Endothelial cell of umbilical vein (primary cell): ENCODE data around the gene VSX1. TPM values are rescaled to one million over a fixed set of nuclear protein-coding genes. Genes with fewer than 3 reads are reported as not detected.

Source experiments
- BruUV-seq: library from RNA; stranded (reverse); fragments of 400-500 nt; replicated peaks from 2 replicates; lab custom pipeline; 2021; lab: Mats Ljungman, UMichigan
- CTCF ChIA-PET: fragments of 300-600, 350-600 bp; sonication (Branson Sonifier 250); formaldehyde crosslinking; loops from one replicate; lab custom pipeline; 2021; ENCODE audit warnings: antibody characterized with exemption, inconsistent platforms; lab: Charles Lee
- POLR2A ChIA-PET: fragments of 300-600, 350-600 bp; sonication (Branson Sonifier 250); formaldehyde crosslinking; loops from one replicate; lab custom pipeline; 2021; ENCODE audit warnings: antibody characterized with exemption, inconsistent platforms; lab: Charles Lee
- DNase-seq: peaks from one replicate; pipeline ENCODE4 v3.0.0-alpha.2; 2011; ENCODE audit warnings: low read depth, low spot score
- FAIRE-seq: peaks from 2 replicates; lab custom pipeline; 2011; peaks lifted over from hg19 to GRCh38; lab: Jason Lieb, UNC
- H2AFZ ChIP-seq: 2 replicates; pipeline ENCODE4 v1.6.0; 2012; ENCODE audit warnings: low read depth, low read length, control low read depth, inconsistent platforms
- H3K27ac ChIP-seq: 2 replicates; pipeline ENCODE4 v1.5.1; 2011; ENCODE audit warnings: low read depth, mild to moderate bottlenecking, control low read depth, low read length, moderate library complexity; ENCODE audit not compliant: insufficient read depth
- H3K27me3 ChIP-seq, 2 experiments: 2 replicates each; pipeline versions ENCODE4 v1.6.0 to v1.6.1; 2011; ENCODE audit warnings: low read length in 2 of 2, mixed read lengths in 1 of 2; ENCODE audit not compliant: control insufficient read depth in 2 of 2, insufficient read depth in 2 of 2
- H3K36me3 ChIP-seq, 2 experiments: 2 replicates in 1 of 2; 3 replicates in 1 of 2; pipeline ENCODE4 v1.5.1; 2011; ENCODE audit warnings: low read length in 2 of 2, mild to moderate bottlenecking in 1 of 2, moderate library complexity in 1 of 2; ENCODE audit not compliant: control insufficient read depth in 2 of 2, insufficient read depth in 2 of 2; ENCODE audit errors: extremely low read depth in 1 of 2
- H3K4me1 ChIP-seq: 3 replicates; pipeline ENCODE4 v1.5.1; 2011; ENCODE audit warnings: mild to moderate bottlenecking, low read length; ENCODE audit not compliant: control insufficient read depth, insufficient read depth; ENCODE audit errors: extremely low read depth
- H3K4me2 ChIP-seq: 2 replicates; pipeline ENCODE4 v1.6.1; 2011; ENCODE audit warnings: low read length, control low read depth, mixed read lengths; ENCODE audit not compliant: insufficient read depth
- H3K4me3 ChIP-seq, 3 experiments: fragments of 200-600 bp in 1 of 3; sonication (generic), shearing (Covaris generic) in 1 of 3; replicated peaks in 1 of 3; 2 replicates each; pipeline ENCODE4 v1.5.1; 2011 to 2016; ENCODE audit warnings: control low read depth in 3 of 3, low read length in 3 of 3, mild to moderate bottlenecking in 2 of 3, inconsistent platforms in 1 of 3, low read depth in 1 of 3, moderate library complexity in 1 of 3; ENCODE audit not compliant: insufficient read depth in 1 of 3
- H3K79me2 ChIP-seq: 2 replicates; pipeline ENCODE4 v1.6.0; 2012; ENCODE audit warnings: low read length, inconsistent platforms; ENCODE audit not compliant: control insufficient read depth, insufficient read depth
- H3K9ac ChIP-seq: replicated peaks from 2 replicates; pipeline ENCODE3; 2011; ENCODE audit warnings: low read length, control low read depth; ENCODE audit not compliant: insufficient read depth; ENCODE audit errors: extremely low read depth
- H3K9me1 ChIP-seq: replicated peaks from 3 replicates; pipeline ENCODE4 v1.6.0; 2011; ENCODE audit warnings: mild to moderate bottlenecking, low read length; ENCODE audit not compliant: control insufficient read depth, insufficient read depth; ENCODE audit errors: extremely low read depth
- H3K9me3 ChIP-seq: replicated peaks from 2 replicates; pipeline ENCODE4 v1.5.1; 2012; ENCODE audit warnings: low read length, inconsistent platforms; ENCODE audit not compliant: control insufficient read depth, insufficient read depth
- H4K20me1 ChIP-seq: replicated peaks from 2 replicates; pipeline ENCODE3; 2011; ENCODE audit warnings: mild to moderate bottlenecking, low read length; ENCODE audit not compliant: control insufficient read depth, insufficient read depth; ENCODE audit errors: extremely low read depth
- EZH2 ChIP-seq: IDR thresholded peaks from 2 replicates; pipeline ENCODE4 v1.6.1; 2012; ENCODE audit warnings: borderline replicate concordance, low read depth, mild to moderate bottlenecking, moderate library complexity, low read length, inconsistent platforms; ENCODE audit not compliant: severe bottlenecking
- FOS ChIP-seq: IDR thresholded peaks from 2 replicates; pipeline ENCODE4 v1.6.1; 2011; ENCODE audit warnings: mild to moderate bottlenecking, low read length, moderate library complexity, borderline replicate concordance; ENCODE audit not compliant: insufficient read depth
- GATA2 ChIP-seq: IDR thresholded peaks from 2 replicates; pipeline ENCODE4 v1.7.0; 2011; ENCODE audit warnings: low read depth, mild to moderate bottlenecking, moderate library complexity, mixed read lengths, low read length; ENCODE audit not compliant: insufficient read length, insufficient read depth
- MAX ChIP-seq: IDR thresholded peaks from 2 replicates; pipeline ENCODE4 v1.6.1; 2011; ENCODE audit not compliant: insufficient read depth, insufficient read length
- dilution Hi-C: fragments of 300-500 bp; cut with MboI; formaldehyde crosslinking; loops from one replicate; pipeline ENCODE4 v1.15.0; 2019; ENCODE audit warnings: low sequenced_read_pairs; ENCODE audit not compliant: extremely low pct_ligation_motif_present
- intact Hi-C: fragments of 100-400 bp; cut with micrococcal nuclease; formaldehyde crosslinking; loops from one replicate; pipeline ENCODE4 v1.10.0; 2022
- polyA plus RNA-seq, 4 experiments: library from polyadenylated mRNA; depleted of rRNA in 3 of 4; stranded (reverse) in 3 of 4; unstranded in 1 of 4; fragments of >200 nt; gene quantifications; 2 replicates each; pipeline versions ENCODE4 v1.2.1 to v1.2.3, GENCODE V29; 2011 to 2012; ENCODE audit warnings: missing spikeins in 1 of 4
- total RNA-seq: library from RNA; stranded (reverse); gene quantifications from 2 replicates; pipeline ENCODE4 v1.2.3, GENCODE V29; 2021
- TF ChIP-seq, protein P1 (sequence below), 2 donors: IDR thresholded peaks; 1 replicate in 1 of 2; 2 replicates in 1 of 2; pipeline ENCODE4 v1.5.1; 2011; ENCODE audit warnings: low read length in 2 of 2, mild to moderate bottlenecking in 2 of 2, moderate library complexity in 2 of 2, control low read depth in 1 of 2, inconsistent platforms in 1 of 2, low read depth in 1 of 2; ENCODE audit not compliant: insufficient read depth in 1 of 2; ENCODE audit errors: extremely low read depth in 1 of 2

VSX1 gene
- total and polyA plus RNA-seq, 2 donors (not counting 3 experiments of a cell fraction or from before 2014, with no cell fraction given): not detected

GRCh38 chr20:25058847-25059810 lies 22.8 kb downstream of the VSX1 start:
- H3K36me3 ChIP-seq: no peaks in the 10 kb centered on the region
- no peaks in the 10 kb centered on the region for H4K20me1 ChIP-seq
- H2AFZ ChIP-seq: peak overlapping the region; percentile 16
- intact Hi-C loops (loop anchor here (5.0 kb wide), 2 partner anchors 188 to 333 kb away; partner anchors contain the start of genes ABHD12 and PYGB), dilution Hi-C loops (no loop called here)
- no peaks in the 10 kb centered on the region for H3K79me2 ChIP-seq
- peak overlapping the region; percentile 84 for H3K4me2 ChIP-seq
- no TSS peak for BruUV-seq
- no peak overlapping the region for H3K27ac ChIP-seq
- DNase-seq: peak; percentile 20
- no peak overlapping the region for H3K9ac ChIP-seq
- no peaks in the 10 kb centered on the region for H3K9me1 ChIP-seq
- H3K4me3 ChIP-seq: peak overlapping the region in 2 of 3 experiments; percentile 48 to 50
- peaks cover 15 to 18% of the 10 kb centered on the region in 2 experiments for H3K27me3 ChIP-seq
- ChIA-PET POLR2A (interaction anchor here (0.6 kb wide), 1 partner anchor 481 kb away, joined by 5 read pairs; no protein-coding TSS in a partner anchor), CTCF (interaction anchor here (0.7 to 1.6 kb wide), 5 partner anchors 12 to 120 kb away, joined by 3 to 5 read pairs (median 4); no protein-coding TSS in a partner anchor)
- FAIRE-seq: no peak
- H3K9me3 ChIP-seq: no peaks in the 10 kb centered on the region
- H3K4me1 ChIP-seq: peaks cover 7% of the 10 kb centered on the region
- TF ChIP-seq EZH2 (no peak), GATA2 (no peak), MAX (no peak), FOS (no peak)
- TF ChIP-seq, protein P1, sequence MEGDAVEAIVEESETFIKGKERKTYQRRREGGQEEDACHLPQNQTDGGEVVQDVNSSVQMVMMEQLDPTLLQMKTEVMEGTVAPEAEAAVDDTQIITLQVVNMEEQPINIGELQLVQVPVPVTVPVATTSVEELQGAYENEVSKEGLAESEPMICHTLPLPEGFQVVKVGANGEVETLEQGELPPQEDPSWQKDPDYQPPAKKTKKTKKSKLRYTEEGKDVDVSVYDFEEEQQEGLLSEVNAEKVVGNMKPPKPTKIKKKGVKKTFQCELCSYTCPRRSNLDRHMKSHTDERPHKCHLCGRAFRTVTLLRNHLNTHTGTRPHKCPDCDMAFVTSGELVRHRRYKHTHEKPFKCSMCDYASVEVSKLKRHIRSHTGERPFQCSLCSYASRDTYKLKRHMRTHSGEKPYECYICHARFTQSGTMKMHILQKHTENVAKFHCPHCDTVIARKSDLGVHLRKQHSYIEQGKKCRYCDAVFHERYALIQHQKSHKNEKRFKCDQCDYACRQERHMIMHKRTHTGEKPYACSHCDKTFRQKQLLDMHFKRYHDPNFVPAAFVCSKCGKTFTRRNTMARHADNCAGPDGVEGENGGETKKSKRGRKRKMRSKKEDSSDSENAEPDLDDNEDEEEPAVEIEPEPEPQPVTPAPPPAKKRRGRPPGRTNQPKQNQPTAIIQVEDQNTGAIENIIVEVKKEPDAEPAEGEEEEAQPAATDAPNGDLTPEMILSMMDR (IDR thresholded peaks at IDR 0.05; ENCODE audit: extremely low read depth in 1 of 2, insufficient read depth in 1 of 2, low read depth in 1 of 2, low read length in 2 of 2): no peak
